ENCODE measurements around the gene DEFB108B.
"Not testable (repeated sequence)": the region's sequence is repeated elsewhere in the genome, so short reads cannot be mapped to it uniquely, and the experiment has no call there.

The DEFB108B gene

DNA sequence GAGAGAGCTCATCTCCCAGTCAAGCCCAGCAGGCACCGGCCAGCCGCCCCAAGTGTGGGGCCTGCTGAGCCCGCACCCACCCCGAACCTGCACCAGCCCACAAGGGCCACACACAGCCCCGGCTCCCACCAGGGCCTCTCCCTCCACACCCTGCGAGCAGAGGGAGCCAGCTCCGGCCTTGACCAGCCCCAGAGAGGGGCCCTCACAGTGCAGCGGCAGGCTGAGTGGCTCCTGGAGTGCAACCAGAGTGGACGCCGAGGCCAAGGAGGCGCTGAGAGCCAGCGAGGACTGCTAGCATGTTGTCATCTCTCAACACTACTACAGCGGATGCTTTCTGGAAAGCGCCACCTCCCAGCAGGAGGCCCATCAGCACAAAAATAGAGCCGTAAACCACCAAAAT, 10.9 kb downstream of the DEFB108B start:
- no peak overlapping the region for H3K4me3 ChIP-seq (ENCODE audit: low read depth, low read length)
- DNase-seq (ENCODE audit: low read depth), result no peak
- TF ChIP-seq, protein P1, sequence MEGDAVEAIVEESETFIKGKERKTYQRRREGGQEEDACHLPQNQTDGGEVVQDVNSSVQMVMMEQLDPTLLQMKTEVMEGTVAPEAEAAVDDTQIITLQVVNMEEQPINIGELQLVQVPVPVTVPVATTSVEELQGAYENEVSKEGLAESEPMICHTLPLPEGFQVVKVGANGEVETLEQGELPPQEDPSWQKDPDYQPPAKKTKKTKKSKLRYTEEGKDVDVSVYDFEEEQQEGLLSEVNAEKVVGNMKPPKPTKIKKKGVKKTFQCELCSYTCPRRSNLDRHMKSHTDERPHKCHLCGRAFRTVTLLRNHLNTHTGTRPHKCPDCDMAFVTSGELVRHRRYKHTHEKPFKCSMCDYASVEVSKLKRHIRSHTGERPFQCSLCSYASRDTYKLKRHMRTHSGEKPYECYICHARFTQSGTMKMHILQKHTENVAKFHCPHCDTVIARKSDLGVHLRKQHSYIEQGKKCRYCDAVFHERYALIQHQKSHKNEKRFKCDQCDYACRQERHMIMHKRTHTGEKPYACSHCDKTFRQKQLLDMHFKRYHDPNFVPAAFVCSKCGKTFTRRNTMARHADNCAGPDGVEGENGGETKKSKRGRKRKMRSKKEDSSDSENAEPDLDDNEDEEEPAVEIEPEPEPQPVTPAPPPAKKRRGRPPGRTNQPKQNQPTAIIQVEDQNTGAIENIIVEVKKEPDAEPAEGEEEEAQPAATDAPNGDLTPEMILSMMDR (IDR thresholded peaks at IDR 0.05; ENCODE audit: low read depth, low read length), result no peak
- TF ChIP-seq POLR2A (IDR thresholded peaks at IDR 0.05; ENCODE audit: extremely low read depth, insufficient read length), result no peak
- TF ChIP-seq MAX (IDR thresholded peaks at IDR 0.05; ENCODE audit: low read depth, low read length), result no peak
- TF ChIP-seq MYC (IDR thresholded peaks at IDR 0.05; ENCODE audit: low read depth, low read length), result no peak

DNA sequence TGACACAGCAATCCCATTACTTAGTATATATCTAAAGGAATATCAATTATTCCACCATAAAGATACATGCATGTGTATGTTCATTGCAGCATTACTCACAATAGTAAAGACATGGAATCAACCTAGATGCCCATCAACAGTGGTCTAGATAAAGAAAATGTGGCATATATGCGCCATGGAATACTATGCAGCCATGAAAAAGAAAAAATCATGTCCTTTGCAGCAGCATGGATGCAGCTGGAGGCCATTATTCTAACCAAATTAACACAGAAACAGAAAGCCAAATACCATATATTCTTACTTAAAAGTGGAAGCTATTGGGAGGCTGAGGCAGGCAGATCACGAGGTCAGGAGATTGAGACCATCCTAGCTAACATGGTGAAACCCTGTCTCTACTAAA, 20.9 kb downstream of the DEFB108B start:
- H3K4me3 ChIP-seq (ENCODE audit: low read depth, low read length); DNase-seq (ENCODE audit: low read depth): not testable (repeated sequence)

- H3K4me3 ChIP-seq (ENCODE audit: low read depth, low read length); DNase-seq (ENCODE audit: low read depth): not testable (repeated sequence)
These were observed 22.9 kb downstream of the DEFB108B start for GRCh38 chr11:71855880-71856279.

GRCh38 chr11:71860835-71861234, 27.8 kb downstream of the DEFB108B start:
- DNase-seq (ENCODE audit: low read depth); H3K4me3 ChIP-seq (ENCODE audit: low read depth, low read length): not testable (repeated sequence)

- TF ChIP-seq, protein P1 (IDR thresholded peaks at IDR 0.05; ENCODE audit: low read depth, low read length), result peak; percentile 70
- peak; percentile 69 for DNase-seq (ENCODE audit: low read depth)
- H3K4me3 ChIP-seq (ENCODE audit: low read depth, low read length), result not testable (repeated sequence)
These were observed 31.1 kb downstream of the DEFB108B start for GRCh38 chr11:71863978-71864627.

DNA sequence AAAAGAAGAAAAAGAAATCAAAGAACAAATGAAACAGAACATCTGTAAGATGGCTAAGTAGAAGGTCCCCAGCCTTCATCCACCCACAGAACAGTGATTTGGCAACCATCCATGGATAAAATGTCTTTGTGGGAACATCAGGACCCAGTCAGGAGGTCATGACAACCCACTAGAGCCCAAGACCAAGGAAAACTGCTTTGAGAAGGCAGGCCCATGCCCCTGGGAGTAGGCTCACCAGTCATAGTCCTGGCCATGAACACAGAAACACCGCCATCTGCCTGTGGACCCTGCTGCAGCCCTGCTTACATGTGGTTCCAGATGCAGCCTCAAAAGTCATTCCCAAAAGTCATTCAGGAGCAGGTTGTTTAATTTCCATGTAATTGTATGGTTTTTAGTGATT, 34.2 kb downstream of the DEFB108B start:
- not testable (repeated sequence) for H3K4me3 ChIP-seq (ENCODE audit: low read depth, low read length); DNase-seq (ENCODE audit: low read depth)

GRCh38 chr11:71869931-71870330, 36.9 kb downstream of the DEFB108B start:
- not testable (repeated sequence) for H3K4me3 ChIP-seq (ENCODE audit: low read depth, low read length); DNase-seq (ENCODE audit: low read depth)

DNA sequence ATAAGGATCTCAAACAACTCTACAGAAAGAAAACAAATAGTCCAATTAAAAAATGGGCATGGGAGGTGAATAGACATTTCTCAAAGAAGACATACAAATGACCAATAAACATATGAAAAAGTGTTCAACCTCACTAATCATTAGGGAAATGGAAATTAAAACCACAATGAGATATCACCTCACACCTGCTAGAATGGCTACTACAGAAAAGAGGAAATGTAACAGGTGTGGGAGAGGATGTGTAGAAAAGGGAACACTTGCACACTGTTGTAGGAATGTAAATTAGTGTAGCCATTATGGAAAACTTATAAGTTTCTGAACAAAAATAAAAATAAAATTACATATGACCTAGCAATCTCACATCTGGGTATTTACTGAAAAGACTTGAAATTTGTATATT, 37.7 kb downstream of the DEFB108B start:
- not testable (repeated sequence) for DNase-seq (ENCODE audit: low read depth); H3K4me3 ChIP-seq (ENCODE audit: low read depth, low read length)

- H3K4me3 ChIP-seq (ENCODE audit: low read depth, low read length); DNase-seq (ENCODE audit: low read depth): not testable (repeated sequence)
These were observed 43.3 kb downstream of the DEFB108B start for GRCh38 chr11:71876262-71876661.

DNA sequence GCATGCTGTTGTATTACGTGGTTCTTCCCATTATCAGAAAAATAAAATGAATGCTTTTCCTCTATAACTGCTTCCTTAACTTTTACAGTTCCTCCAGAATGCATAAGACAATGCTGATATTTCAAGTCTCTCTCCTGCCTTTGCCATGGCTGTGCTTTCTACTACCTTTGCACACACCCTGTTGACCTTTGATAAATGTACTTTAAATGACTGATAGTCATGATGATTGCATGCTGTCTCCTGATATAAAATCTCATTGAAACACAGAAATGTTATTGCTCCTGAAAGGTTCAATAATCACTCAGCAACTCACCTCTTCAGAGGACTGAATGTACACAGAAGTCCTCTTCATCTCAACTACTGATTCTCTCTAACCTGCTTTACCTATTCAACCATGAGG, 45.1 kb downstream of the DEFB108B start, which contains the start of gene DEFB131B:
DEFB131B (plus strand) TSS at position 395 of the 400 bp plus-strand sequence; CDS start at position 395, 0 bp downstream.
- H3K4me3 ChIP-seq (ENCODE audit: low read depth, low read length); DNase-seq (ENCODE audit: low read depth): not testable (repeated sequence)

DNA sequence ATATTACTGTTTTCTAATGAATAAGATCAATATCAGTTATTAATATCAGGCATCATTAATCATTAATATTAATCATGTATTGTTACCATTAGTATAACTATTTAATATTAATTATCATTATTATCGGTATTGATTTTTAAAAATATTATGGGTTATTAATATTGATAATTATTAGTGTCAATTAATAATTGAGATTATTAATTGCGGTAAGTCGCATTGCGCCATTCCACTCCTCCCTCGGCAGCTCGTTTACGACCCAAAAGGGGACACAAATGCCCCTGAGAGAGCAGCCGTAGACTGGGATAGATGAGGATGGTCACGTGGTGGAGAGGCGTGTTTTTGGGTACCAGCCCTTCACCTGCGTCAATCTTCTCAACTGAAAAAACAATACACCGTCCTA, 52.8 kb downstream of the DEFB108B start:
- H3K4me3 ChIP-seq (ENCODE audit: low read depth, low read length); DNase-seq (ENCODE audit: low read depth): not testable (repeated sequence)
